NCI-H1417 treated with DMSO at 0.1 percent for 48 hours (cell line): ENCODE measurements around the gene FBXO28.

Source experiments
- DNase-seq: peaks from one replicate; lab custom pipeline; 2025; lab: John Stamatoyannopoulos, UW

Gene FBXO28

GRCh38 chr1:224157316-224157715, 43.4 kb downstream of the FBXO28 start:
- DNase-seq: no peak

- no peak for DNase-seq
Measured at GRCh38 chr1:224159541-224159940, 45.6 kb downstream of the FBXO28 start.

GRCh38 chr1:224160171-224160682, 46.3 kb downstream of the FBXO28 start:
- DNase-seq: no peak

- DNase-seq: no peak
Measured at GRCh38 chr1:224162768-224163167, 48.9 kb downstream of the FBXO28 start.

- no peak for DNase-seq
Measured at GRCh38 chr1:224163311-224163710, 49.4 kb downstream of the FBXO28 start.

GRCh38 chr1:224168859-224169380, 55.0 kb downstream of the FBXO28 start:
- no peak for DNase-seq

GRCh38 chr1:224169718-224170270, 55.9 kb downstream of the FBXO28 start:
- DNase-seq: no peak

- DNase-seq: no peak
Measured at GRCh38 chr1:224170343-224170742, 56.4 kb downstream of the FBXO28 start.

GRCh38 chr1:224170748-224171478, 57.0 kb downstream of the FBXO28 start:
- DNase-seq: no peak

GRCh38 chr1:224172229-224172628, 58.3 kb downstream of the FBXO28 start:
- DNase-seq: no peak

GRCh38 chr1:224173523-224173922, 59.6 kb downstream of the FBXO28 start:
- no peak for DNase-seq

- DNase-seq: no peak
Measured at GRCh38 chr1:224175617-224176016, 61.7 kb downstream of the FBXO28 start.

GRCh38 chr1:224177356-224177999, 63.6 kb downstream of the FBXO28 start:
- DNase-seq: no peak

GRCh38 chr1:224178894-224179293, 65.0 kb downstream of the FBXO28 start:
- DNase-seq: no peak

- no peak for DNase-seq
Measured at GRCh38 chr1:224180783-224181452, 67.0 kb downstream of the FBXO28 start.

- DNase-seq: no peak
Measured at GRCh38 chr1:224181453-224181810, 67.5 kb downstream of the FBXO28 start.

GRCh38 chr1:224182057-224182865, 68.3 kb downstream of the FBXO28 start:
- peak; percentile 29 for DNase-seq

- peak; percentile 37 for DNase-seq
Measured at GRCh38 chr1:224182866-224183590, 69.1 kb downstream of the FBXO28 start, which contains the start of gene DEGS1. Gene DEGS1 (plus strand): TSS chr1:224183240. CDS start chr1:224183337, 97 bp downstream.

- DNase-seq: no peak
Measured at GRCh38 chr1:224183591-224184312, 69.8 kb downstream of the FBXO28 start.

GRCh38 chr1:224185208-224185607, 71.3 kb downstream of the FBXO28 start:
- no peak for DNase-seq
